GM23338 (cell line): ENCODE data around the gene STARD8.

Source experiments
- CTCF ChIP-seq, 2 experiments: fragments of 200-600 bp in 1 of 2; sonication (generic) in 1 of 2; conservative IDR thresholded peaks; 2 replicates each; pipeline versions ENCODE4 v1.5.1 to v1.6.1; 2016 to 2017; ENCODE audit warnings: antibody characterized with exemption in 2 of 2, low read depth in 2 of 2, mild to moderate bottlenecking in 2 of 2, moderate library complexity in 1 of 2
- EZH2 ChIP-seq: fragments of 200-600 bp; sonication (generic); IDR thresholded peaks from one replicate; pipeline ENCODE4 v1.8.0; 2017; ENCODE audit warnings: antibody characterized with exemption, mild to moderate bottlenecking, low read depth; ENCODE audit not compliant: unreplicated experiment
- EZH2phosphoT487 ChIP-seq: fragments of 200-600 bp; sonication (generic); IDR thresholded peaks from one replicate; pipeline ENCODE4 v1.8.1; 2018; ENCODE audit warnings: antibody characterized with exemption; ENCODE audit not compliant: unreplicated experiment
- POLR2AphosphoS5 ChIP-seq: IDR thresholded peaks from 2 replicates; pipeline ENCODE4 v1.6.1; 2016; ENCODE audit warnings: antibody characterized with exemption, low read depth
- REST ChIP-seq: IDR thresholded peaks from one replicate; pipeline ENCODE4 v1.6.1; 2018; ENCODE audit warnings: antibody characterized with exemption; ENCODE audit not compliant: unreplicated experiment
- ZNF462 ChIP-seq: fragments of 250-450 bp; sonication (Bioruptor Pico); IDR thresholded peaks from 2 replicates; pipeline ENCODE4 v1.5.0; 2020; ENCODE audit warnings: mild to moderate bottlenecking, moderate library complexity

GRCh38 chrX:68748030-68748429, 100.6 kb downstream of the STARD8 start:
- TF ChIP-seq CTCF (conservative IDR thresholded peaks at IDR 0.05; ENCODE audit: low read depth in 2 of 2) (no peak), EZH2phosphoT487 (no peak), POLR2AphosphoS5 (no peak), REST (no peak), EZH2 (no peak), ZNF462 (CRISPR knock-in tag) (no peak)
